Measurements from ENCODE around the gene ZNF69.

DNA sequence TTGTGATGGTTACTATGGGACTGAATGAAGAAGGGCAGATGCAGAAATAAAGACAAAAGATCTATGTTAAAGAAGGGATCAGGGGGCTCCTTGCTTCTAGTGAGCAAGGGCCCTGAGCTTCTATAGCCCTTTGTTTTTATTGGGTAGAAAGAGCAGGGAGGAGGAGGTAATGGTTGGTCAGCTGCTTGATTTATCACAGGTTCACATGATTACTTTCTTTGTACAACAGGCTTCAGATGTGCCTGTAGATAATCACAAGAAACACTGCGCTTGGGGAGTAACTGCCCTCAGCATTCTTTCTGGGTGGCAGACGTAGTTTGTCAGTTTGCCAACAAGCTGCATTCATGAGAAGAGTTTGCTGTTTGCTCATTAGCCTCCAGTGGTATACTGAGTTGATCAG, 43.9 kb upstream of the ZNF69 start:
- TF ChIP-seq, protein P1, sequence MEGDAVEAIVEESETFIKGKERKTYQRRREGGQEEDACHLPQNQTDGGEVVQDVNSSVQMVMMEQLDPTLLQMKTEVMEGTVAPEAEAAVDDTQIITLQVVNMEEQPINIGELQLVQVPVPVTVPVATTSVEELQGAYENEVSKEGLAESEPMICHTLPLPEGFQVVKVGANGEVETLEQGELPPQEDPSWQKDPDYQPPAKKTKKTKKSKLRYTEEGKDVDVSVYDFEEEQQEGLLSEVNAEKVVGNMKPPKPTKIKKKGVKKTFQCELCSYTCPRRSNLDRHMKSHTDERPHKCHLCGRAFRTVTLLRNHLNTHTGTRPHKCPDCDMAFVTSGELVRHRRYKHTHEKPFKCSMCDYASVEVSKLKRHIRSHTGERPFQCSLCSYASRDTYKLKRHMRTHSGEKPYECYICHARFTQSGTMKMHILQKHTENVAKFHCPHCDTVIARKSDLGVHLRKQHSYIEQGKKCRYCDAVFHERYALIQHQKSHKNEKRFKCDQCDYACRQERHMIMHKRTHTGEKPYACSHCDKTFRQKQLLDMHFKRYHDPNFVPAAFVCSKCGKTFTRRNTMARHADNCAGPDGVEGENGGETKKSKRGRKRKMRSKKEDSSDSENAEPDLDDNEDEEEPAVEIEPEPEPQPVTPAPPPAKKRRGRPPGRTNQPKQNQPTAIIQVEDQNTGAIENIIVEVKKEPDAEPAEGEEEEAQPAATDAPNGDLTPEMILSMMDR (IDR thresholded peaks at IDR 0.05) = no peak
- TF ChIP-seq POLR2A (IDR thresholded peaks at IDR 0.05) = no peak
